PC-3 (cell line): Measurements from ENCODE around the gene TANGO6.

Source experiments
- CTCF ChIP-seq: fragments of 300-600 bp; sonication (generic); conservative IDR thresholded peaks from 2 replicates; pipeline ENCODE4 v1.5.1; 2017; ENCODE audit warnings: antibody characterized with exemption, low read depth, mild to moderate bottlenecking, low read length
- EZH2 ChIP-seq: fragments of 300-600 bp; sonication (generic); IDR thresholded peaks from one replicate; pipeline ENCODE4 v1.6.1; 2017; ENCODE audit warnings: antibody characterized with exemption, mild to moderate bottlenecking, low read length; ENCODE audit not compliant: unreplicated experiment
- EZH2phosphoT487 ChIP-seq: fragments of 300-600 bp; sonication (generic); IDR thresholded peaks from 2 replicates; pipeline ENCODE4 v1.6.1; 2018; ENCODE audit warnings: mild to moderate bottlenecking, antibody characterized with exemption, low read length, borderline replicate concordance

GRCh38 chr16:69049603-69050375, 206.5 kb downstream of the TANGO6 start:
- TF ChIP-seq CTCF: no peak
- TF ChIP-seq EZH2phosphoT487: no peak
- TF ChIP-seq EZH2: no peak
